Measurements from ENCODE around the gene SDCCAG8.

Gene SDCCAG8

GRCh38 chr1:243301059-243301458 is 45.2 kb downstream of the SDCCAG8 start:
- TF ChIP-seq, protein P1, sequence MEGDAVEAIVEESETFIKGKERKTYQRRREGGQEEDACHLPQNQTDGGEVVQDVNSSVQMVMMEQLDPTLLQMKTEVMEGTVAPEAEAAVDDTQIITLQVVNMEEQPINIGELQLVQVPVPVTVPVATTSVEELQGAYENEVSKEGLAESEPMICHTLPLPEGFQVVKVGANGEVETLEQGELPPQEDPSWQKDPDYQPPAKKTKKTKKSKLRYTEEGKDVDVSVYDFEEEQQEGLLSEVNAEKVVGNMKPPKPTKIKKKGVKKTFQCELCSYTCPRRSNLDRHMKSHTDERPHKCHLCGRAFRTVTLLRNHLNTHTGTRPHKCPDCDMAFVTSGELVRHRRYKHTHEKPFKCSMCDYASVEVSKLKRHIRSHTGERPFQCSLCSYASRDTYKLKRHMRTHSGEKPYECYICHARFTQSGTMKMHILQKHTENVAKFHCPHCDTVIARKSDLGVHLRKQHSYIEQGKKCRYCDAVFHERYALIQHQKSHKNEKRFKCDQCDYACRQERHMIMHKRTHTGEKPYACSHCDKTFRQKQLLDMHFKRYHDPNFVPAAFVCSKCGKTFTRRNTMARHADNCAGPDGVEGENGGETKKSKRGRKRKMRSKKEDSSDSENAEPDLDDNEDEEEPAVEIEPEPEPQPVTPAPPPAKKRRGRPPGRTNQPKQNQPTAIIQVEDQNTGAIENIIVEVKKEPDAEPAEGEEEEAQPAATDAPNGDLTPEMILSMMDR (IDR thresholded peaks at IDR 0.05; ENCODE audit: low read depth, low read length, missing control alignments) = no peak
- no peak for DNase-seq (ENCODE audit: extremely low read depth, low read depth)
- H3K4me3 ChIP-seq (replicated peaks; ENCODE audit: low read depth, low read length) = no peak overlapping the region

DNA sequence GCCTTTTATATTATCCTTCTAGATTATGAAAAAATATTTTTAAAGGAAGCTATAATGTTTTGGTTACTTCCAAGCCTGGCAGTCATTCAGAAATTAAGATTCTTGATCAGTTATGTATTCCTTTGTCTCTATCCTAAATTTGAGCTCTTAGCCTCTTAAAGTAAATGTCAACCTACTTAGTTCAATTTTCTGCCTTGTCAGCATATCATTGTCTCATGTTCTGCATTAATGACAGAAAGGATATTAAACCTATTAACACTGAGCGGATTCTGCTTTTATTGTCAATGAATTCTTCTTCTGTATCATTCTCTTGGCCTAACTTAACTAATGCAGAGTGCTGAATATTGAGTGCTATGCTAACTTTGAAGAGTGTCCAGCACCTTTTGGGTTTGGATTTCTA is 56.0 kb downstream of the SDCCAG8 start:
- TF ChIP-seq, protein P1 (IDR thresholded peaks at IDR 0.05; ENCODE audit: low read depth, low read length, missing control alignments) = no peak
- DNase-seq (ENCODE audit: extremely low read depth, low read depth) = no peak
- H3K4me3 ChIP-seq (replicated peaks; ENCODE audit: low read depth, low read length) = no peak overlapping the region

GRCh38 chr1:243312952-243313634 is 57.3 kb downstream of the SDCCAG8 start:
- H3K4me3 ChIP-seq (replicated peaks; ENCODE audit: low read depth, low read length) = no peak overlapping the region
- TF ChIP-seq, protein P1 (IDR thresholded peaks at IDR 0.05; ENCODE audit: low read depth, low read length, missing control alignments) = no peak
- no peak for DNase-seq (ENCODE audit: extremely low read depth, low read depth)

GRCh38 chr1:243313635-243314536 is 58.0 kb downstream of the SDCCAG8 start:
- TF ChIP-seq, protein P1 (IDR thresholded peaks at IDR 0.05; ENCODE audit: low read depth, low read length, missing control alignments) = no peak
- no peak for DNase-seq (ENCODE audit: extremely low read depth, low read depth)

GRCh38 chr1:243315455-243315854 is 59.6 kb downstream of the SDCCAG8 start:
- DNase-seq (ENCODE audit: extremely low read depth, low read depth) = no peak
- H3K4me3 ChIP-seq (replicated peaks; ENCODE audit: low read depth, low read length) = no peak overlapping the region
- TF ChIP-seq, protein P1 (IDR thresholded peaks at IDR 0.05; ENCODE audit: low read depth, low read length, missing control alignments) = no peak

More at GRCh38 chr1:243313635-243314536, 58.0 kb downstream of the SDCCAG8 start:
- H3K4me3 ChIP-seq (replicated peaks; ENCODE audit: low read depth, low read length) = no peak overlapping the region

DNA sequence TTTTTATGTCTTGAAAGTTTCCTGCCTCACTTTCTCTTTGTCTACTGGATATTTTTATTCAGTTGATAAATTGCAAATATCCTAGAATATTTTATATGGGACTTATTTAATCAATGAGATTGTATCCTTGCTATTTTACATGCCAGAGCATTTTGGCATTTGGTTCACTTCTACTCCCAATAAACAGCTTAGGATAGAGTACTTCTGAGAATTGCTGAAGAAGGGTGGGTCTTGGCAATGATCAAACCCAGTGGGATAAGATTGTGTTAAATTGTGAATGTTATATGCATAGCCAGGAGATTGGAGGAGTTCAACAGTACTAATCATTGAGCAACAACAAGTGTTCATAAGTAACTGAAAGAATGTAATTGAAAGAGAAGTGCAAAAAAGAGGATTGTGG is 60.1 kb downstream of the SDCCAG8 start:
- TF ChIP-seq, protein P1 (IDR thresholded peaks at IDR 0.05; ENCODE audit: low read depth, low read length, missing control alignments) = no peak
- no peak for DNase-seq (ENCODE audit: extremely low read depth, low read depth)
- no peak overlapping the region for H3K4me3 ChIP-seq (replicated peaks; ENCODE audit: low read depth, low read length)

Data from HFF-Myc (cell line).